Regular cardiac myocyte (primary cell): ENCODE results near the gene ANO4. TPM values are rescaled to one million over a fixed set of nuclear protein-coding genes. Genes with fewer than 3 reads are reported as not detected.

Experiments
- total RNA-seq: library from RNA; depleted of rRNA; stranded (reverse); fragments of >200 nt; gene quantifications from 2 replicates; pipeline ENCODE4 v1.2.3, GENCODE V29; 2014

Gene ANO4
- total RNA-seq: 0.38 and 2.3 TPM in 2 replicates

GRCh38 chr12:100794441-100795173 lies at the start of gene ANO4:
TSS of gene ANO4 (plus strand) at chr12:100794776. CDS start at chr12:100901786, 107,010 bp downstream.

Other genes starting within 250 kb of the ANO4 start
- gene GAS2L3, start 221.1 kb upstream of the ANO4 start, total RNA-seq: 11.6 and 21.9 TPM in 2 replicates